Keratinocyte (primary cell): Measurements from ENCODE around the gene BORCS8.

Experiments
- EZH2 ChIP-seq: IDR thresholded peaks from one replicate; pipeline ENCODE4 v1.6.1; 2012; ENCODE audit warnings: inconsistent platforms, mild to moderate bottlenecking, low read length, moderate library complexity
- TF ChIP-seq, protein P1 (sequence below), 3 experiments: IDR thresholded peaks in 1 of 3; conservative IDR thresholded peaks in 1 of 3; optimal IDR thresholded peaks in 1 of 3; 2 replicates in 2 of 3; 3 replicates in 1 of 3; pipeline versions ENCODE3 to v1.5.1; 2011; ENCODE audit warnings: low read length in 3 of 3, mild to moderate bottlenecking in 3 of 3, moderate library complexity in 2 of 3, control low read depth in 1 of 3, inconsistent platforms in 1 of 3; ENCODE audit not compliant: insufficient read depth in 2 of 3; ENCODE audit errors: extremely low read depth in 1 of 3

DNA sequence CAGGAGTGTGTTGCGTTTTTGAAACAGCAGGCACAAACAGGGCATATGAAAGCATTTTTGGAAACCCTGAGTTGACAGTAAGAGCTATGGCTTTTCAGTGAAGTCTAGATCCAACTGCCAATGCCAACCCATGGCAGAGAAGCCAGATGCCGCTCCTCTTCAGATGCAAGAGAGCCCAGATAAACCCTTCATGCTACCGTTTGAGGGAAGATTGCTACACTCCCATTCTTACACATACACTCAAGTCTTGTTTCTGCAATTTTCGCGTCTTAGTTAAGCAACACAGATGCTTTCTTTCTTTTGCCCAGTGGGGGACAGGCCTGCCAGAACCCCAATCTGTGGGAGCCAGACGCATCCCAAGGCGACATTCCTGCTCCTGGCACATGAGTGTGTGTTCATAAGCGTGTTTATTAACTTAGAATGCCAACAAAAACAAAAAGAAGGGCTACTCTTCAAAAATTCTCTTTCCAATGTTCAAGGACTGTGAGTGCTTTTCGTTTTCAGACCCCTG is 10.4 kb downstream of the BORCS8 start:
- TF ChIP-seq, protein P1, sequence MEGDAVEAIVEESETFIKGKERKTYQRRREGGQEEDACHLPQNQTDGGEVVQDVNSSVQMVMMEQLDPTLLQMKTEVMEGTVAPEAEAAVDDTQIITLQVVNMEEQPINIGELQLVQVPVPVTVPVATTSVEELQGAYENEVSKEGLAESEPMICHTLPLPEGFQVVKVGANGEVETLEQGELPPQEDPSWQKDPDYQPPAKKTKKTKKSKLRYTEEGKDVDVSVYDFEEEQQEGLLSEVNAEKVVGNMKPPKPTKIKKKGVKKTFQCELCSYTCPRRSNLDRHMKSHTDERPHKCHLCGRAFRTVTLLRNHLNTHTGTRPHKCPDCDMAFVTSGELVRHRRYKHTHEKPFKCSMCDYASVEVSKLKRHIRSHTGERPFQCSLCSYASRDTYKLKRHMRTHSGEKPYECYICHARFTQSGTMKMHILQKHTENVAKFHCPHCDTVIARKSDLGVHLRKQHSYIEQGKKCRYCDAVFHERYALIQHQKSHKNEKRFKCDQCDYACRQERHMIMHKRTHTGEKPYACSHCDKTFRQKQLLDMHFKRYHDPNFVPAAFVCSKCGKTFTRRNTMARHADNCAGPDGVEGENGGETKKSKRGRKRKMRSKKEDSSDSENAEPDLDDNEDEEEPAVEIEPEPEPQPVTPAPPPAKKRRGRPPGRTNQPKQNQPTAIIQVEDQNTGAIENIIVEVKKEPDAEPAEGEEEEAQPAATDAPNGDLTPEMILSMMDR (optimal IDR thresholded peaks at IDR 0.05 in 1 of 3, IDR thresholded peaks at IDR 0.05 in 1 of 3, conservative IDR thresholded peaks at IDR 0.05 in 1 of 3; ENCODE audit: extremely low read depth in 1 of 3, insufficient read depth in 2 of 3, low read length in 3 of 3), result no peak
- no peak for TF ChIP-seq EZH2
